H1 (cell line): ENCODE results near the gene GATD1. TPM values are rescaled to one million over a fixed set of nuclear protein-coding genes. Genes with fewer than 3 reads are reported as not detected.

Experiments
- CTCF ChIA-PET: fragments of 300-600 bp; sonication (Branson Sonifier 250); formaldehyde crosslinking; loops from one replicate; lab custom pipeline; 2021; ENCODE audit not compliant: partially characterized antibody; lab: Charles Lee
- POLR2A ChIA-PET: fragments of 300-600 bp; sonication (Branson Sonifier 250); formaldehyde crosslinking; loops from one replicate; lab custom pipeline; 2021; ENCODE audit warnings: inconsistent platforms; ENCODE audit not compliant: partially characterized antibody; lab: Charles Lee
- DNase-seq, 2 experiments: peaks; one replicate each; pipeline versions ENCODE4 v3.0.0 to v3.0.0-alpha.2; 2010 to 2022; ENCODE audit warnings: low spot score in 2 of 2, low read depth in 1 of 2, mixed read lengths in 1 of 2
- FAIRE-seq: peaks from 2 replicates; lab custom pipeline; 2011; peaks lifted over from hg19 to GRCh38; lab: Jason Lieb, UNC
- H2AFZ ChIP-seq: 2 replicates; pipeline ENCODE4 v1.8.1; 2012; ENCODE audit warnings: low read length, inconsistent platforms
- H2AK5ac ChIP-seq: 2 replicates; pipeline ENCODE4 v1.6.1; 2013; ENCODE audit warnings: low read depth, low read length
- H2BK120ac ChIP-seq: replicated peaks from 2 replicates; pipeline ENCODE3; 2013; ENCODE audit warnings: low read depth, low read length, inconsistent platforms
- H2BK12ac ChIP-seq: 2 replicates; pipeline ENCODE4 v1.6.1; 2013; ENCODE audit warnings: low read depth, low read length
- H2BK15ac ChIP-seq: 2 replicates; pipeline ENCODE4 v1.6.1; 2013; ENCODE audit warnings: low read length
- H2BK20ac ChIP-seq: 2 replicates; pipeline ENCODE4 v1.6.1; 2013; ENCODE audit warnings: low read length
- H2BK5ac ChIP-seq: 2 replicates; pipeline ENCODE4 v1.6.1; 2013; ENCODE audit warnings: low read depth, low read length
- H3K14ac ChIP-seq: 2 replicates; pipeline ENCODE4 v1.6.1; 2013; ENCODE audit warnings: inconsistent platforms; ENCODE audit not compliant: insufficient read length
- H3K18ac ChIP-seq: 2 replicates; pipeline ENCODE4 v1.6.1; 2013; ENCODE audit warnings: low read length; ENCODE audit errors: extremely low read depth
- H3K23ac ChIP-seq: 2 replicates; pipeline ENCODE4 v1.6.1; 2013; ENCODE audit warnings: inconsistent platforms; ENCODE audit not compliant: insufficient read length
- H3K23me2 ChIP-seq: 2 replicates; pipeline ENCODE4 v1.6.1; 2013; ENCODE audit warnings: low read depth, low read length
- H3K27ac ChIP-seq: 2 replicates; pipeline ENCODE4 v1.6.1; 2011; ENCODE audit warnings: low read depth, low read length, inconsistent platforms
- H3K27me3 ChIP-seq, 4 experiments: replicated peaks in 1 of 4; 1 replicate in 1 of 4; 2 replicates in 3 of 4; pipeline versions ENCODE4 v1.6.1 to v1.8.1; 2011 to 2013; ENCODE audit warnings: low read length in 3 of 4, mild to moderate bottlenecking in 3 of 4, inconsistent platforms in 2 of 4, mixed read lengths in 2 of 4, moderate library complexity in 1 of 4; ENCODE audit not compliant: control insufficient read depth in 3 of 4, insufficient read depth in 3 of 4; ENCODE audit errors: extremely low read depth in 1 of 4
- H3K36me3 ChIP-seq, 4 experiments: 2 replicates each; pipeline versions ENCODE4 v1.6.1 to v1.8.1; 2011 to 2013; ENCODE audit warnings: mild to moderate bottlenecking in 4 of 4, low read length in 3 of 4, moderate library complexity in 2 of 4, control low read depth in 1 of 4, inconsistent platforms in 1 of 4; ENCODE audit not compliant: insufficient read depth in 4 of 4, control insufficient read depth in 2 of 4
- H3K4ac ChIP-seq: replicated peaks from 2 replicates; pipeline ENCODE3; 2013; ENCODE audit warnings: low read length, low read depth, mixed read lengths, inconsistent platforms; ENCODE audit not compliant: insufficient read length
- H3K4me1 ChIP-seq, 4 experiments: replicated peaks in 1 of 4; 1 replicate in 1 of 4; 2 replicates in 3 of 4; pipeline versions ENCODE4 v1.6.1 to v1.8.1; 2011 to 2013; ENCODE audit warnings: low read length in 3 of 4, inconsistent platforms in 2 of 4, mixed read lengths in 1 of 4; ENCODE audit not compliant: insufficient read depth in 4 of 4, control insufficient read depth in 3 of 4
- H3K4me2 ChIP-seq, 2 experiments: 2 replicates each; pipeline versions ENCODE4 v1.6.1 to v1.8.1; 2011 to 2013; ENCODE audit warnings: low read depth in 2 of 2, low read length in 2 of 2, control low read depth in 1 of 2, inconsistent platforms in 1 of 2, mild to moderate bottlenecking in 1 of 2; ENCODE audit not compliant: insufficient read depth in 1 of 2
- H3K4me3 ChIP-seq, 4 experiments: fragments of 200-600, 300-600 bp in 1 of 4; sonication (generic), shearing (Covaris generic), sonication (Bioruptor Twin) in 1 of 4; 2 replicates each; pipeline versions ENCODE4 v1.5.1 to v1.8.1; 2011 to 2016; ENCODE audit warnings: low read length in 4 of 4, low read depth in 3 of 4, control low read depth in 2 of 4, inconsistent platforms in 2 of 4, mild to moderate bottlenecking in 2 of 4, mixed read lengths in 1 of 4, moderate library complexity in 1 of 4; ENCODE audit not compliant: insufficient read depth in 2 of 4; ENCODE audit errors: extremely low read depth in 1 of 4
- H3K56ac ChIP-seq: replicated peaks from 2 replicates; pipeline ENCODE3; 2013; ENCODE audit warnings: low read depth, mild to moderate bottlenecking, mixed read lengths, low read length, inconsistent platforms; ENCODE audit not compliant: insufficient read length
- H3K79me1 ChIP-seq: 2 replicates; pipeline ENCODE4 v1.6.1; 2013; ENCODE audit warnings: low read depth, low read length, control low read depth
- H3K79me2 ChIP-seq, 2 experiments: 2 replicates each; pipeline versions ENCODE4 v1.6.1 to v1.8.1; 2012 to 2013; ENCODE audit warnings: low read length in 2 of 2, mild to moderate bottlenecking in 2 of 2, inconsistent platforms in 1 of 2; ENCODE audit not compliant: insufficient read depth in 2 of 2, control insufficient read depth in 1 of 2
- H3K9ac ChIP-seq, 4 experiments: replicated peaks in 1 of 4; 1 replicate in 1 of 4; 2 replicates in 3 of 4; pipeline versions ENCODE4 v1.6.1 to v1.8.1; 2011 to 2013; ENCODE audit warnings: low read depth in 3 of 4, low read length in 3 of 4, control low read depth in 2 of 4, mild to moderate bottlenecking in 2 of 4, moderate library complexity in 2 of 4, inconsistent platforms in 1 of 4; ENCODE audit errors: extremely low read depth in 1 of 4
- H3K9me3 ChIP-seq, 2 experiments: 2 replicates each; pipeline versions ENCODE4 v1.6.1 to v1.8.1; 2012 to 2013; ENCODE audit warnings: mild to moderate bottlenecking in 2 of 2, moderate library complexity in 2 of 2, control low read depth in 1 of 2, inconsistent platforms in 1 of 2, low read depth in 1 of 2, low read length in 1 of 2, mixed read lengths in 1 of 2; ENCODE audit not compliant: insufficient read depth in 2 of 2
- H4K20me1 ChIP-seq, 2 experiments: replicated peaks in 1 of 2; 2 replicates each; pipeline versions ENCODE3 to v1.8.1; 2011 to 2013; ENCODE audit warnings: inconsistent platforms in 2 of 2, low read length in 2 of 2, mild to moderate bottlenecking in 1 of 2; ENCODE audit not compliant: insufficient read depth in 2 of 2, control insufficient read depth in 1 of 2
- H4K5ac ChIP-seq: 2 replicates; pipeline ENCODE4 v1.6.1; 2013; ENCODE audit warnings: low read length, low read depth, mixed read lengths, inconsistent platforms; ENCODE audit not compliant: insufficient read length
- H4K8ac ChIP-seq: 2 replicates; pipeline ENCODE4 v1.8.0; 2013; ENCODE audit warnings: mild to moderate bottlenecking, moderate library complexity, low read length, inconsistent platforms; ENCODE audit not compliant: insufficient read depth; ENCODE audit errors: extremely low read depth
- H4K91ac ChIP-seq: replicated peaks from 2 replicates; pipeline ENCODE3; 2013; ENCODE audit warnings: low read length, mixed read lengths, inconsistent platforms; ENCODE audit not compliant: insufficient read length
- whole genome bisulfite sequencing, 2 experiments: shearing (Covaris generic) in 1 of 2; methylation state at CpG; one replicate each; pipeline versions ENCODE4 v1.1.6 to v1.1.7; 2013 to 2015; ENCODE audit warnings: low lambda C conversion rate in 2 of 2, mixed read lengths in 2 of 2, inconsistent platforms in 1 of 2, low coverage in 1 of 2, missing lambda C conversion rate in 1 of 2; ENCODE audit not compliant: insufficient replicate concordance in 2 of 2, insufficient coverage in 1 of 2, insufficient read length in 1 of 2; ENCODE audit errors: extremely low coverage in 1 of 2, missing lambda C conversion rate in 1 of 2; 5-methylcytosine and 5-hydroxymethylcytosine counted together
- polyA plus RNA-seq, 7 experiments: library from polyadenylated mRNA; depleted of rRNA in 3 of 7; stranded (reverse) in 5 of 7; unstranded in 2 of 7; fragments of >200 nt in 5 of 7; fragments of 200-250 nt in 2 of 7; gene quantifications; 1 replicate in 5 of 7; 2 replicates in 1 of 7; 4 replicates in 1 of 7; pipeline versions ENCODE4 v1.2.1 to v1.2.3, GENCODE V29; 2011 to 2013; ENCODE audit warnings: missing spikeins in 2 of 7, mixed read lengths in 2 of 7
- total RNA-seq: library from RNA; stranded (reverse); fragmentation: NEBNext Ultra II Directional; extraction: Animal tissue kit (Norgen Biotek cat#: 25700); gene quantifications from 2 replicates; pipeline ENCODE4 v1.2.1, GENCODE V29; 2021

GATD1 gene
- total and polyA plus RNA-seq, 2 of the 8 experiments (the other 6 are each of a cell fraction or from before 2014, with no cell fraction given): 47.5 to 54.8 TPM

DNA sequence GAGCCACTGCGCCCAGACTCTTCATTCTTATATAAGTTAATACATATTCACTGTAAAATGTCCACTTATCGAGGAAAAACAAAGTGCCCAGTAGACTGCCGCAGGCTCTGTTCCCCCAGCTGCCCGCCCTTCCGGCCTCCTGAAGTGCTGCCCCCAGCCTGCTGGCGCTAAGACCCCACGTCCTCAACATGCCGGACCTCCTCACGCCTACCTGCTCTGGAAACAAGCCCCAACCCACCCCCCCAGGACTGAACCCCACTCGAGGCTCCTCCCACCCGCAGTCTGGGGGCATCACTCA is 1.1 kb downstream of the GATD1 start:
- H3K23me2 ChIP-seq: peaks cover 13% of the 10 kb centered on the region; the same call in 1 of the 2 replicates
- H3K9ac ChIP-seq: no peak overlapping the region; a peak in 4 of 7 replicates
- ChIA-PET CTCF (interaction anchor here (0.6 to 2.9 kb wide), 12 partner anchors 10 to 923 kb away, joined by 3 to 15 read pairs (median 4); no protein-coding TSS in a partner anchor), POLR2A (interaction anchor here (0.5 to 35.3 kb wide), 16 partner anchors 10 to 278 kb away, joined by 3 to 636 read pairs (median 5); partner anchors contain the start of genes CEND1, PNPLA2, RPLP2 and TALDO1)
- H3K4me3 ChIP-seq: peak overlapping the region; percentile 77 to 91 (median 85)
- H3K9me3 ChIP-seq: no peaks in the 10 kb centered on the region
- H2BK120ac ChIP-seq: no peak overlapping the region
- peak overlapping the region; percentile 36 for H3K4ac ChIP-seq
- no peak overlapping the region for H3K23ac ChIP-seq
- DNase-seq (peak in 1 of 2 experiments; percentile 50), FAIRE-seq (no peak)
- H2BK5ac ChIP-seq: 0 out of 2 replicates have a peak overlapping the region, but pooled peaks have one; percentile 77
- no peak overlapping the region for H2AFZ ChIP-seq
- H4K8ac ChIP-seq: peak overlapping the region; percentile 62; the same call in 1 of the 2 replicates
- no peak overlapping the region for H2BK15ac ChIP-seq
- H3K18ac ChIP-seq: peak overlapping the region; percentile 81; the same call in 1 of the 2 replicates
- H3K79me2 ChIP-seq: peaks cover 7 to 43% of the 10 kb centered on the region in 2 experiments; a peak in 3 of 4 replicates
- 43% methylated on average over 7 of the region's 11 CpGs; no CpG with 5 or more reads in 1 of the 2 experiments for WGBS, 2 experiments
- H3K36me3 ChIP-seq: peaks cover 3 to 11% (median 5%) of the 10 kb centered on the region in 4 experiments; a peak in 4 of 8 replicates
- peaks cover 0 to 15% (median 7%) of the 10 kb centered on the region in 4 experiments; a peak in 6 of 7 replicates for H3K4me1 ChIP-seq
- no peak overlapping the region for H2AK5ac ChIP-seq
- no peak overlapping the region for H2BK20ac ChIP-seq
- no peaks in the 10 kb centered on the region for H3K27me3 ChIP-seq
- H3K79me1 ChIP-seq: 0 out of 2 replicates have a peak, but pooled peaks cover 6% of the 10 kb centered on the region
- peak overlapping the region; percentile 82 to 86 for H3K4me2 ChIP-seq
- H3K56ac ChIP-seq: peak overlapping the region; percentile 92
- H4K91ac ChIP-seq: peak overlapping the region; percentile 45
- H2BK12ac ChIP-seq: no peak overlapping the region
- peaks cover 18 to 31% of the 10 kb centered on the region in 2 experiments for H4K20me1 ChIP-seq
- no peak overlapping the region for H3K27ac ChIP-seq
- peak overlapping the region; percentile 63 for H4K5ac ChIP-seq
- no peak overlapping the region for H3K14ac ChIP-seq
